Activated CD8-positive, alpha-beta memory T cell treated with anti-CD3 and anti-CD28 coated beads for 48 hours (primary cell): ENCODE results near the gene MLYCD.

Experiments
- DNase-seq, 3 experiments: peaks; one replicate each; pipeline ENCODE4 v3.0.0-alpha.2; 2020; ENCODE audit warnings: low read depth in 2 of 3, low spot score in 2 of 3

Gene MLYCD

GRCh38 chr16:83899272-83899897 lies 470 bp downstream of the MLYCD start:
- peak in 1 of 3 experiments; percentile 8 for DNase-seq

GRCh38 chr16:83899978-83900377 lies 1.1 kb downstream of the MLYCD start:
- no peak for DNase-seq

- DNase-seq, result no peak
These were observed 1.7 kb downstream of the MLYCD start for GRCh38 chr16:83900571-83900970.

GRCh38 chr16:83901101-83901500 lies 2.2 kb downstream of the MLYCD start:
- DNase-seq, result no peak

- DNase-seq, result no peak
These were observed 4.8 kb downstream of the MLYCD start for GRCh38 chr16:83903751-83904150.

- no peak for DNase-seq
These were observed 7.8 kb downstream of the MLYCD start for GRCh38 chr16:83906683-83907082.

- no peak for DNase-seq
These were observed 8.2 kb downstream of the MLYCD start for GRCh38 chr16:83907111-83907510.

GRCh38 chr16:83907631-83908250 lies 8.8 kb downstream of the MLYCD start:
- DNase-seq, result no peak

GRCh38 chr16:83908798-83909197 lies 9.9 kb downstream of the MLYCD start:
- no peak for DNase-seq

- no peak for DNase-seq
These were observed 12.4 kb downstream of the MLYCD start for GRCh38 chr16:83911290-83911689.

- DNase-seq, result no peak
These were observed 13.8 kb downstream of the MLYCD start for GRCh38 chr16:83912519-83913244.

- DNase-seq, result no peak
These were observed 14.3 kb downstream of the MLYCD start for GRCh38 chr16:83913245-83913633.

- DNase-seq, result no peak
These were observed 15.3 kb downstream of the MLYCD start for GRCh38 chr16:83914091-83914710.

- DNase-seq, result no peak
These were observed 16.2 kb downstream of the MLYCD start for GRCh38 chr16:83915081-83915480.

GRCh38 chr16:83915491-83915890 lies 16.6 kb downstream of the MLYCD start:
- no peak for DNase-seq

GRCh38 chr16:83917152-83918120 lies 18.5 kb downstream of the MLYCD start:
- DNase-seq, result no peak

- DNase-seq, result no peak
These were observed 22.1 kb downstream of the MLYCD start for GRCh38 chr16:83920894-83921491.

- no peak for DNase-seq
These were observed 24.9 kb downstream of the MLYCD start for GRCh38 chr16:83923581-83924365.

GRCh38 chr16:83924686-83925085 lies 25.8 kb downstream of the MLYCD start:
- no peak for DNase-seq
